Stimulated activated memory B cell treated with anti-CD40 and anti-IgM and Interleukin-4, amounts not matched to agents 10 μg/mL and 1 μg/mL and 100 μg/mL, for 72 hours (primary cell): Measurements from ENCODE around the gene SLITRK2.

Experiments
- ATAC-seq: fragments of 150-1000 bp; cut with Tn5 transposase; 2 replicates; pipeline ENCODE4 v1.10.0; 2021
- H3K27ac Mint-ChIP-seq: one replicate; pipeline ENCODE4 v1.8.0; 2022; ENCODE audit warnings: mild to moderate bottlenecking, mixed read lengths
- H3K27me3 Mint-ChIP-seq: one replicate; pipeline ENCODE4 v1.8.0; 2022; ENCODE audit warnings: mixed read lengths
- H3K36me3 Mint-ChIP-seq: one replicate; pipeline ENCODE4 v1.8.0; 2022; ENCODE audit warnings: mixed read lengths
- H3K4me1 Mint-ChIP-seq: one replicate; pipeline ENCODE4 v1.8.0; 2022; ENCODE audit warnings: mixed read lengths
- H3K4me3 Mint-ChIP-seq: one replicate; pipeline ENCODE4 v1.8.0; 2022; ENCODE audit warnings: mild to moderate bottlenecking, moderate library complexity, mixed read lengths
- H3K9me3 Mint-ChIP-seq: one replicate; pipeline ENCODE4 v1.8.0; 2022; ENCODE audit warnings: mixed read lengths

The SLITRK2 gene

GRCh38 chrX:145817331-145818185 is at the start of gene SLITRK2:
TSS of gene SLITRK2 (plus strand) at chrX:145817829. CDS start at chrX:145822426, 4,597 bp downstream.
- Mint-ChIP-seq H3K4me1 (no peaks in the 10 kb centered on the region), H3K27me3 (peaks cover 19% of the 10 kb centered on the region), H3K36me3 (no peaks in the 10 kb centered on the region), H3K27ac (no peak within 1 kb of the TSS), H3K4me3 (no peak within 1 kb of the TSS), H3K9me3 (no peaks in the 10 kb centered on the region)
- no peak for ATAC-seq

GRCh38 chrX:145773006-145773405 is 44.6 kb upstream of the SLITRK2 start:
- no peak overlapping the region for H3K4me3 Mint-ChIP-seq
- H3K36me3 Mint-ChIP-seq = no peaks in the 10 kb centered on the region
- peaks cover 11% of the 10 kb centered on the region for H3K9me3 Mint-ChIP-seq
- H3K4me1 Mint-ChIP-seq = no peaks in the 10 kb centered on the region
- no peak for ATAC-seq
- no peak overlapping the region for H3K27ac Mint-ChIP-seq
- no peaks in the 10 kb centered on the region for H3K27me3 Mint-ChIP-seq

GRCh38 chrX:145792281-145792680 is 25.3 kb upstream of the SLITRK2 start:
- H3K27ac Mint-ChIP-seq = no peak overlapping the region
- ATAC-seq = no peak
- H3K36me3 Mint-ChIP-seq = no peaks in the 10 kb centered on the region
- H3K4me1 Mint-ChIP-seq = no peaks in the 10 kb centered on the region
- peaks cover 3% of the 10 kb centered on the region for H3K9me3 Mint-ChIP-seq
- no peak overlapping the region for H3K4me3 Mint-ChIP-seq
- no peaks in the 10 kb centered on the region for H3K27me3 Mint-ChIP-seq

- no peak overlapping the region for H3K27ac Mint-ChIP-seq
- no peaks in the 10 kb centered on the region for H3K4me1 Mint-ChIP-seq
- H3K27me3 Mint-ChIP-seq = no peaks in the 10 kb centered on the region
- H3K4me3 Mint-ChIP-seq = no peak overlapping the region
- H3K36me3 Mint-ChIP-seq = no peaks in the 10 kb centered on the region
- H3K9me3 Mint-ChIP-seq = no peaks in the 10 kb centered on the region
- ATAC-seq = no peak
Measured at GRCh38 chrX:145803508-145803907, 14.1 kb upstream of the SLITRK2 start.

GRCh38 chrX:145813081-145813480 is 4.5 kb upstream of the SLITRK2 start:
- no peaks in the 10 kb centered on the region for H3K9me3 Mint-ChIP-seq
- no peak overlapping the region for H3K4me3 Mint-ChIP-seq
- no peaks in the 10 kb centered on the region for H3K4me1 Mint-ChIP-seq
- no peak overlapping the region for H3K27ac Mint-ChIP-seq
- no peaks in the 10 kb centered on the region for H3K36me3 Mint-ChIP-seq
- ATAC-seq = no peak
- peaks cover 7% of the 10 kb centered on the region for H3K27me3 Mint-ChIP-seq

- H3K27me3 Mint-ChIP-seq = peaks cover 12% of the 10 kb centered on the region
Measured at GRCh38 chrX:145816601-145817315, 871 bp upstream of the SLITRK2 start.

GRCh38 chrX:145818186-145819113 is 821 bp downstream of the SLITRK2 start:
- Mint-ChIP-seq H3K27ac (no peak overlapping the region), H3K9me3 (no peaks in the 10 kb centered on the region), H3K27me3 (peaks cover 19% of the 10 kb centered on the region), H3K4me3 (no peak overlapping the region), H3K4me1 (no peaks in the 10 kb centered on the region), H3K36me3 (no peaks in the 10 kb centered on the region)
- ATAC-seq = no peak

More at GRCh38 chrX:145816601-145817315, 871 bp upstream of the SLITRK2 start:
- H3K4me3 Mint-ChIP-seq = no peak overlapping the region
- H3K4me1 Mint-ChIP-seq = no peaks in the 10 kb centered on the region
- H3K27ac Mint-ChIP-seq = no peak overlapping the region
- H3K36me3 Mint-ChIP-seq = no peaks in the 10 kb centered on the region
- no peaks in the 10 kb centered on the region for H3K9me3 Mint-ChIP-seq
- no peak for ATAC-seq

- Mint-ChIP-seq H3K9me3 (peaks cover 3% of the 10 kb centered on the region), H3K27me3 (peaks cover 19% of the 10 kb centered on the region), H3K4me3 (no peak overlapping the region), H3K36me3 (no peaks in the 10 kb centered on the region), H3K4me1 (no peaks in the 10 kb centered on the region), H3K27ac (no peak overlapping the region)
- no peak for ATAC-seq
Measured at GRCh38 chrX:145820825-145821224, 3.2 kb downstream of the SLITRK2 start.

GRCh38 chrX:145821291-145821897 is 3.8 kb downstream of the SLITRK2 start:
- Mint-ChIP-seq H3K27ac (no peak overlapping the region), H3K36me3 (no peaks in the 10 kb centered on the region), H3K4me3 (no peak overlapping the region), H3K4me1 (no peaks in the 10 kb centered on the region), H3K27me3 (peaks cover 17% of the 10 kb centered on the region), H3K9me3 (peaks cover 3% of the 10 kb centered on the region)
- no peak for ATAC-seq

GRCh38 chrX:145821898-145822571 is 4.4 kb downstream of the SLITRK2 start:
- Mint-ChIP-seq H3K27me3 (peaks cover 11% of the 10 kb centered on the region), H3K27ac (no peak overlapping the region)
- no peak for ATAC-seq

GRCh38 chrX:145823132-145823531 is 5.5 kb downstream of the SLITRK2 start:
- Mint-ChIP-seq H3K4me3 (no peak overlapping the region), H3K9me3 (peaks cover 3% of the 10 kb centered on the region)

More at GRCh38 chrX:145821898-145822571, 4.4 kb downstream of the SLITRK2 start:
- peaks cover 3% of the 10 kb centered on the region for H3K9me3 Mint-ChIP-seq
- no peaks in the 10 kb centered on the region for H3K36me3 Mint-ChIP-seq
- H3K4me3 Mint-ChIP-seq = no peak overlapping the region
- no peaks in the 10 kb centered on the region for H3K4me1 Mint-ChIP-seq

GRCh38 chrX:145825896-145826295 is 8.3 kb downstream of the SLITRK2 start:
- Mint-ChIP-seq H3K4me1 (no peaks in the 10 kb centered on the region), H3K4me3 (no peak overlapping the region), H3K36me3 (no peaks in the 10 kb centered on the region), H3K27ac (no peak overlapping the region), H3K27me3 (peaks cover 11% of the 10 kb centered on the region), H3K9me3 (peaks cover 3% of the 10 kb centered on the region)
- no peak for ATAC-seq

More at GRCh38 chrX:145823132-145823531, 5.5 kb downstream of the SLITRK2 start:
- Mint-ChIP-seq H3K27me3 (peaks cover 11% of the 10 kb centered on the region), H3K27ac (no peak overlapping the region), H3K4me1 (no peaks in the 10 kb centered on the region), H3K36me3 (no peaks in the 10 kb centered on the region)
- ATAC-seq = no peak

GRCh38 chrX:145826466-145826865 is 8.8 kb downstream of the SLITRK2 start:
- Mint-ChIP-seq H3K27ac (no peak overlapping the region), H3K4me3 (no peak overlapping the region), H3K4me1 (no peaks in the 10 kb centered on the region), H3K27me3 (peaks cover 9% of the 10 kb centered on the region), H3K9me3 (peaks cover 3% of the 10 kb centered on the region), H3K36me3 (no peaks in the 10 kb centered on the region)
- no peak for ATAC-seq

GRCh38 chrX:145832796-145833195 is 15.2 kb downstream of the SLITRK2 start:
- no peaks in the 10 kb centered on the region for H3K36me3 Mint-ChIP-seq
- no peaks in the 10 kb centered on the region for H3K4me1 Mint-ChIP-seq
- H3K27ac Mint-ChIP-seq = no peak overlapping the region
- ATAC-seq = no peak
- H3K27me3 Mint-ChIP-seq = no peaks in the 10 kb centered on the region
- no peaks in the 10 kb centered on the region for H3K9me3 Mint-ChIP-seq
- H3K4me3 Mint-ChIP-seq = no peak overlapping the region
